Endothelial cell of umbilical vein (primary cell): ENCODE measurements around the gene CUX1.

ENCODE experiments used
- CTCF ChIP-seq, 2 donors: IDR thresholded peaks; 1 replicate in 1 of 2; 2 replicates in 1 of 2; pipeline ENCODE4 v1.5.1; 2011; ENCODE audit warnings: low read length in 2 of 2, mild to moderate bottlenecking in 2 of 2, moderate library complexity in 2 of 2, control low read depth in 1 of 2, inconsistent platforms in 1 of 2, low read depth in 1 of 2; ENCODE audit not compliant: insufficient read depth in 1 of 2; ENCODE audit errors: extremely low read depth in 1 of 2
- EZH2 ChIP-seq: IDR thresholded peaks from 2 replicates; pipeline ENCODE4 v1.6.1; 2012; ENCODE audit warnings: borderline replicate concordance, low read depth, mild to moderate bottlenecking, moderate library complexity, low read length, inconsistent platforms; ENCODE audit not compliant: severe bottlenecking
- FOS ChIP-seq: IDR thresholded peaks from 2 replicates; pipeline ENCODE4 v1.6.1; 2011; ENCODE audit warnings: mild to moderate bottlenecking, low read length, moderate library complexity, borderline replicate concordance; ENCODE audit not compliant: insufficient read depth
- MAX ChIP-seq: IDR thresholded peaks from 2 replicates; pipeline ENCODE4 v1.6.1; 2011; ENCODE audit not compliant: insufficient read depth, insufficient read length
- MYC ChIP-seq: IDR thresholded peaks from one replicate; pipeline ENCODE4 v1.6.1; 2011; ENCODE audit warnings: mild to moderate bottlenecking, low read depth, low read length
- POLR2A ChIP-seq: IDR thresholded peaks from 2 replicates; pipeline ENCODE4 v1.6.1; 2012; ENCODE audit warnings: low read depth, mild to moderate bottlenecking, control low read depth, low read length
- POLR2AphosphoS5 ChIP-seq: IDR thresholded peaks from 2 replicates; pipeline ENCODE4 v1.6.1; 2012; ENCODE audit warnings: low read depth, mild to moderate bottlenecking, control low read depth, low read length, moderate library complexity; ENCODE audit not compliant: insufficient read depth

- TF ChIP-seq EZH2 (no peak), CTCF (IDR thresholded peaks at IDR 0.05; ENCODE audit: extremely low read depth in 1 of 2, insufficient read depth in 1 of 2, low read depth in 1 of 2, low read length in 2 of 2) (no peak), MYC (no peak), POLR2A (no peak), MAX (no peak), POLR2AphosphoS5 (no peak), FOS (no peak)
These were observed 301.8 kb downstream of the CUX1 start for GRCh38 chr7:102119213-102119651.
